Renal pelvis (tissue), 4 donors: ENCODE measurements around the gene SART1. TPM values are rescaled to one million over a fixed set of nuclear protein-coding genes. Genes with fewer than 3 reads are reported as not detected.
"Not testable (repeated sequence)": the region's sequence is repeated elsewhere in the genome, so short reads cannot be mapped to it uniquely, and the experiment has no call there.

ENCODE experiments used
- DNase-seq: peaks from one replicate; pipeline ENCODE4 v3.0.0-alpha.2; 2013
- polyA plus RNA-seq, 3 donors: library from polyadenylated mRNA; unstranded; fragments of 120-200 nt; gene quantifications; one replicate each; pipeline ENCODE4 v1.2.1, GENCODE V29; 2013; ENCODE audit not compliant: insufficient read length in 3 of 3

SART1 gene
- polyA plus RNA-seq, 3 donors: 50.1 to 57.6 (median 55.5) TPM

DNA sequence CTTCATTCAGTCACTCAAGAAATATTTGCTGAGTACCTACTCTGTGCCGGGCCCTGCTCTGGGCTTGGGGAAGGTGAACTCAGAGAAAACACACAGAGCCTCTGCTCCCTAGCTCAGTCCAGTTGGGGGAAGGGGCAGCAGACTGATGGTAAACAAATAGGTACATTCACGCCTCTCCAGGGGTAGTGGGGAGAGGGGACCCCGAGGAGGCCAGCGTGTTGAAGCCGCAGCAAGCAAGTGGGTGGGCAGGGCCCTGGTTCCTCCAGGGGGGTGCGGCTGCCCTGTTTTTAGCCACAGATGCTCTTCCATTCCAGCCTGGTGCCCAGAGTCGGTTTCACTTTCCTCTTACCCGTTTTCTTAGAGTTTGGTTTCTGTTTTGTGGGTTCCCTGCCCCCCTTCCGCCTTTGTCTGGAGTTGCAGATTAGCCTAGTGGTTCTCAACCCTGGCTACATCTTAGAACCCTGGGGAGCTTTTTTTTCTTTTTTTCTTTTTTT is 33.6 kb upstream of the SART1 start:
- no peak for DNase-seq

DNA sequence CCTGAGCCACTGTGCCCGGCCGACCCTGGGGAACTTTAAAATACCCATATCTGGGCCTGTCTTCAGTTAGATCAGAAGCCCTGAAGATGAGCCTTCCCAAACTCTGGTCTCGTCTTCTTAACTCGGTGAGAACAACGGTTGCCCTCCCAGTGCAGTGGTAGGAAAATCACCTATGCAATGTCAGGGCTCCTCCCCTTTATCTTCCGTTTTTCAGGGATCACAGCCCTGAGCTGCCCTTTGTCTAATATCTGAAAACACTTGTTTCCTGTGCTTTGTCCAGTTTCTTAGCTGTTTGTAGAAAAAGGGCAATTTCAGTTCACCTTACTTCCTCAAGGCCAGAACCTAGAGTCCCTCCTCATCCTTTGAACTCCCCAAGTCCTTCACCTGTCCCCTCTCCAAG is 32.9 kb upstream of the SART1 start:
- no peak for DNase-seq

DNA sequence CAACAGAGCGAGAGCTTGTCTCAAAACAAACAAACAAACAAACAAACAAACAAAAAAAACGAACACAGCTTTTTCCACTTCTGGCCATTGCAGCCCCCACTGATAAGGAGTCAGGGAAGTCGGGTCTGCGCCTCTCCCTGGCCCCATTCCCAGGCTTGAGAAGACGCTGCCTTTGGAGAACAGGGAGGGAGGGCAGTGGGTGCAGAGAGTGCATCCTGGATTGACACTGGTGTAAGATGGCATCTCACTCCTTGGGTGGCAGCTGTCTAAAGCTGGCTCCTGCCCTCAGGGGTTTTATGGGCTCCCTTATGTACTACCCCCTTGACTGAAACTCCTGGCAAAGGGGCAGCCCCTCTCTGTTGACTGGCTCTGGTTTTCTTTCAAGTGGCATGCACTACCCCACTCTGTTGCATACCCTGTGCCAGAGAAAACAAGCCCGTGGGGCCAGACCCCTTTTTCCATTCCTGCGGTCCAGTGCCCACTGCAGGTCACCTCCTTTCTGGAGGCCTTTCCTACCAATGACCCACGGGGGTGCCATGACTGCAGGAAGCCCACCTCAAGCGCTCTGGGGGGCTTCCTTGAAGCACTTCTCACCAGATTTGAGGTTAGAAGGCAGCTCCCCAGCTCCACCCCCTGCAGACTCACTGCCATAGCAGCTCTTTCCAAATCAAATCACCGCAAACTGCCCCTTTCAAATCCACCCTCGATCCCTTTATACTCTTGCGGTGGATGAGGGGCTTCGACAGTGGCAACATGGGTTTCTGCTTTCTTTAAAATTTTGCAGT is 29.6 kb upstream of the SART1 start:
- DNase-seq: no peak

DNA sequence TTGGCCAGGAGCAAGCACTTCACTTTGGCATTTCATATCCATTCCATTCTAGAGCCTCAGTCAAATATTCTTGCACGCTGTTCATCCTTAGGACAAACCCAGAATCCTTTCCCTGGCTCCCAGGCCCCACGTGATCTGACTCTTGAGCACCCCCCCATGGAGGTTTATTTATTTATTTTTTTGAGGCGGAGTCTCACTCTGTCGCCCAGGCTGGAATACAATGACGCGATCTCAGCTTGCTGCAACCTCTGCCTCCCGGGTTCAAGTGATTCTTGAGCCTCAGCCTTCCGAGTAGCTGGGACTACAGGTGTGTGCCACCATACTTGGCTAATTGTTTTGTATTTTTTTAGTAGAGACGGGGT is 29.0 kb upstream of the SART1 start:
- no peak for DNase-seq

DNA sequence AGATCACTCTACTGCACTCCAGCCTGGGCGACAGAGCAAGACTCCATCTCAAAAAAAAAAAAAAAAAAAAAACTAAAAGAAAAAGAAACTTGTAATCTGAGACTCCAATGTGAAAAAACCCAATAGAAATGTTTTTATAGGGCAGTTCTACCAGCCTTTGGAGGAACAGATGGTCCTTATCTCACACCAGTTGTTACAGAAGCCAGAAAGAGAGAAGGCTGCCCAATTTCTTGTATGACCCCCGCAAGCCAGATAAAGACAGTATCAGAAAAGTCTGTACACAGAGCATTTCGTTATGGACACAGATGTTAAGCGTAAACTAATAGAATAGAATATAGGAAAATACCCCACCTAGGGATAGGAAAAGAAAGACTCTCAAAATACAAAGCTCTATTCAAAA is 27.5 kb upstream of the SART1 start:
- no peak for DNase-seq

DNA sequence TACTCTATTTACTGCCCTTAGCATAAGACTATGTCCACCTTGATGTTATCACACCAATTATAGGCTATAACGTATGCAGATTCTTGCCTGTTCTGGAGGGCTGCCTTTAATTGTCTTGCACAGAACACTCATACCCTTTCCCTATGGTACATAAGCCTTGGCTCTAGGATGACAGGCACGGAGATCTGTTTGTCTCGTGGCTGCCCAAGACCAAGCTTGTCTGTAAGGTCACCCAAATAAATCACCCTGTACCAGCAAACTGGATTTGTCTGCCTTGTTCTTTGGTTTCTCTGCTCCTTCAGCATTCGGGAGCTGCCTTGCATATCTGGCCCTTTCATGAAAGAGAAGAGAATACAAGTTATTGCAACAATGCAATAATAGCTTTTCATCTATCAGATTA is 23.8 kb upstream of the SART1 start:
- no peak for DNase-seq

DNA sequence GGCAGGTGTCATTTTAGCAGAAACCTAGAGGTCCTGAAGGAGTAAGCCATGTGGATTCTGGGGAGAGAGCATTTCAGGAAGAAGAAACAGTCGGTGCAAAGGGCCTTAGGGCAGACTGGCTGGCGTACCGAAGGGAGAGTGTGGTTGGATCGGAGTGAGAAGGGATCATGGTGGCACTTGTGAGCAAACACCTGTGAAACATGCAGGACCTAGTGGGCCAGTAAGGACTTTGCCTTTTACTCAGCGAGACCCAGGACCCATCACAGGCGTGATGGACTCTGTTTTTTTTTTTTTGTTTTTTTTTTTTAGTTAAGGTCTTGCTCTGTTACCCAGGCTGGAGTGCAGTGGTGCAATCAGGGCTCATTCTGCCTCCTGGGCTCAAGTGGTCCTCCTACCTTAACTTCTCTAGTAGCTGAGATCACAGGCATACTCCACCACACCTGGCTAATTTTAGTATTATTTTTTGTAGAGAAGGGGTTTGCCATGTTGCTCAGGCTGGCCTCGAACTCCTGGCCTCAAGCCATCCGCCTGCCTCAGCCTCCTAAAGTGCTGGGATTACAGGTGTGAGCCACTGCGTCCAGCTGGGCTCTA is 19.7 kb upstream of the SART1 start:
- DNase-seq: no peak

DNA sequence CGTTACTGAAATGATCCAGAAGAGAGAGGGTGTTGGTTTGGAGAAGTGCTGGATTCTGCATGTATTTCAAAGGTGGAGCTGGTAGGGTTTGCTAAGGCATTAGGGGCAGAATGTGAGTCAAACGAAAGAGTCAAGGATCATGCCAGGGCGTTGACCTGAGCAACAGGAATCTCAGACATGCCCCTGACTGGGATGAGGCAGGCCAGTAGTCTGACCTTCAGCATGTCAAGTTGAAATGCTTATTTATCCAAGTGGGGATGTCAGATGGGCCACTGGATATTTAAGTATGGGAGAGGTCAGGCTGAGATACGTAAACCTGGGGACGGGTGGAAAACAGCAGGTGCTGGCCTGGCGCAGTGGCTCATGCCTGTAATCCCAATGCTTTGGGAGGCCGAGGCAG is 19.0 kb upstream of the SART1 start:
- no peak for DNase-seq

DNA sequence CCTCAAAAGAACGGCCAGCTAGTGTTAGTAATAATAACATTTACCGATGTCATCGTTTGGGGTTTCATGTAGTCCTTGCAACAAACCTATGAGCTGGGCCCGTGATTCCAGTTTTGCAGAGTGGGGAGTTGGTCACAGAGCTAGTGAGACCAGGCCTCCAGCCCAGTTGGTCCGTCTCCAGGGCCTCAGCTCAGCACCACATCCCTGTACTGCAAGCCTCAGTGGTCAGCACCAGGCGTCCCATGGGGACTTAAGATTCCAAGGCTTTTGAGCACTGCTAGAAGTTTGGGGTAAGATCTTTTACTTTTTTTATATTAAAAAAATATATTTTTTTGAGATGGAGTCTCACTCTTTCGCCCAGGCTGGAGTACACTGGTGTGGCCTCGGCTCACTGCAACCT is 17.3 kb upstream of the SART1 start:
- DNase-seq: no peak

DNA sequence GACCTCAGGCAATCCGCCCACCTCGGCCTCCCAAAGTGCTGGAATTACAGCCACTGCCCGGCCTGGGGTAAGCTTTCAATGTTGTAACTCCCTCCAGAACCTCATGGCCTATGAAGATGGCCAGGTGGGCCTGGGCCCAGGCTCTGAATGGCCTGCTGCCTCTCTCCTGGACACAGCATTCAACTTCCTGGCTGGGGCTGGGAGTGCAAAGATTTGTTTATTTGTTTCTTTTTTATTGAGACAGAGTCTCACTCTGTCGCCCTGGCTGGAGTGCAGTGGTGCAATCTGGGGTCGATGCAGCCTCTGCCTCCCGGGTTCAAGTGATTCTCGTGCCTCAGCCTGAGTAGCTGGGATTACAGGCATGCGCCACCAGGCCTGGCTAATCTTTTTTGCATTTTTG is 16.8 kb upstream of the SART1 start:
- no peak for DNase-seq

DNA sequence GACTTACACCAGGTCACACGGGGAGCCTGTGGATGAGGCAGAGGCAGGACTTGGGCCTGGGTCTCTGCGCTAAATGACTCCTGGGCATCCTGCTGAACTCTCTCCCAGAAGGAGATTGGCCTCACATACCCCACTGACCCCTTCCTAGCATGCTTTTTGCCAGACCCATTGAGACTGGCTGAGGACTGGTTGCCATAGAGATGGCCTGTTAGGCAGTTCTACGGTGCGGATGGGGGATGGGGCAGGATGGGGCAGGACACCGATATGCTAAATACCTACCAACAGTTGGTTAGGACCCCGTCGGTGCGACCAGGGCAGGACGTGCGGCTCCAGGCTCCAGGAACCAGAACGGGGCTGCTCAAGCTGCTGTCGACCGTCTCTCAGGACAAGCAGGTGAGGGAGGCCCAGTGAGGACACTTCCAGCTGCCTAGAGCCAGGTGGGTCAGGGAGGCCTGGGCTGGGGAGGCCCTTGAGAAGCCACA is 16.1 kb upstream of the SART1 start, which contains the start of gene TSGA10IP:
Gene TSGA10IP (plus strand): TSS at position 51 of the 482 bp plus-strand sequence. CDS start 196 bp downstream, at position 247.
- DNase-seq: no peak

DNA sequence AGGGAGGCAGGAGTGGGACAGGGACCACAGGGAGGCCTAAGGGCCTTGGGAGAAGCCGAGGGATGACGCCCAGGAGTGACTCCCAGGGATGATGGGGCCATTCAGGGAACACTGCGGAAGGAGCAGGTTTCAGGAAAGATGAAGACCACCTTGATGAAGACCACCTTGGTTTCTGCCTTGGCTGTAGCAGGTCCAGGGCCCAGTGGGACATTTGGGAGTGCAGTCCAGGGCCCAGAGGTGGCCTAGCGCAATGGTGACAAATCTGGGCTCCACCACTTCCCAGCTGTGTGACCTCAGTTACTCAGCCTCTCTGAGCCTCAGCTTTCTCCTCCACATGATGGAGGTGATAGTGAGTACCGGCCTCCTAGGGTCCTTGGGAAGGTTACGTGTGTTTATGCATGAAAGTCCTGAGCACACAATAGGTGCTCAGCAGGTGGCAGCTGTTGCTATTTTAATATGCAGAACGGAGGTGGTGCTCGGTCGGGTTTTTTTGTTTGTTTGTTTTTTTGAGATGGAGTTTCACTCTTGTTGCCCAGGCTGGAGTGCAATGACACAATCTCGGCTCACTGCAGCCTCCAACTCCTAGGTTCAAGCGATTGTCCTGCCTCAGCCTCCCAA is 15.5 kb upstream of the SART1 start:
- no peak for DNase-seq

DNA sequence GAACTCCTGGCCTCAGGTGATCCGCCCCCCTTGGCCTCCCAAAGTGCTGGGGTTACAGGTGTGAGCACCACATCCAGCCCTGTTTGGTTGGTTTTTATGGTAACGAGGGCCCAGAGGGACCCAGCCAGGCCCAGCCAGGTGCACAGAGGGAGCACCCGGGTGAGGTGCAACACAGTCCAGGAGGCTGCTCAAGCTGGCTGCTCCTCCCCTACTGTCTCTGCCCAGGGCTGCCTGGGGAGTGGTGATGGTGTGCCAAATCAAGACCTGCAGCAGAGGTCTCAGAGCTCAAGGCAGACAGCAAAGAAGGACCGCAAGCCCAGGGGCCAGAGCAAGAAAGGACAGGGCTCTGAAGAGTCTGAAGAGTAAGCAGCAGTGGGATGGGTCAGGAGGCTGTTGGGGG is 14.9 kb upstream of the SART1 start:
- DNase-seq: no peak

DNA sequence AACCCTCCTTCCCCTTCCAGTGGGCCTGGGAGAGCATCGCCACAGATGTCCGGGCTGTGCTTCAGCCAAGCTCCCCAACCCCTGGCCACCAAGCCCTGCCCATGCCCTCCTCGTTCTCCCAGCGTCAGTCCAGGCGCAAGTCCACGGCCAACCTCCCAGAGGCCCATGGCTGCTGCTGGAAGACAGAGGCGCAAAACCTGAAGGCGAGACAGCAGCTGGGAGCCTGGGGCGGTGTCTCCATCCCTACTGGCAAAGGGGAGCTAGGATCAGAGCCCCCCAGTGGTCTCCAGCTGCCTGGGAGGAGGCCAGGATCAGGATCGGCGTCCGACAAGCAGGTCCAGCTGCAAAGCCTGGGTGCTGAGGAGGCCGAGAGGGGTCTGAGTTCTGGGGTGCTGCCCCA is 14.4 kb upstream of the SART1 start:
- no peak for DNase-seq

DNA sequence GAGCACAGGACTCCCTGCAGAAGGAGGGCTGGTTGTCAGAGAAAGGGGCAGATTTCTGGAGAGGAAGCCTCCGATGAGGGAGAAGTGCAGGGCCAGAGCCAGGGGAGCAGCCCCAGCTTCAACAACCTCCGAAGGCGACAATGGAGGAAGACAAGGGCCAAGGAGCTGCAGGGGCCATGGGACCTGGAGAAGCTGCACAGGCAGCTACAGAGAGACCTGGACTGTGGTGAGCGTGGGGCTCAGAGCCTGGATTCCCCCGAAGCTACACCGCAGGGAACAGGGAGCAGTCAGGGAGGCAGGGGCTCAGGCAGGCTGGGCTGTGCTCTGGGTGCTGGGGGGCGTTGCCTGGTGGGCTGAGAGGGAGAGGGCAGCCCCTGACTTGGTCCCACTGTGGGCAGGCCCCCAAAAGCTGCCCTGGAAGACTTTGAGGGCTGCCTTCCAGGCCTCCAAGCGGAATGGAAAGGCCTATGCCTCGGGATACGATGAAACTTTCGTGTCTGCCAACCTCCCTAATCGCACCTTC is 13.9 kb upstream of the SART1 start:
- no peak for DNase-seq

DNA sequence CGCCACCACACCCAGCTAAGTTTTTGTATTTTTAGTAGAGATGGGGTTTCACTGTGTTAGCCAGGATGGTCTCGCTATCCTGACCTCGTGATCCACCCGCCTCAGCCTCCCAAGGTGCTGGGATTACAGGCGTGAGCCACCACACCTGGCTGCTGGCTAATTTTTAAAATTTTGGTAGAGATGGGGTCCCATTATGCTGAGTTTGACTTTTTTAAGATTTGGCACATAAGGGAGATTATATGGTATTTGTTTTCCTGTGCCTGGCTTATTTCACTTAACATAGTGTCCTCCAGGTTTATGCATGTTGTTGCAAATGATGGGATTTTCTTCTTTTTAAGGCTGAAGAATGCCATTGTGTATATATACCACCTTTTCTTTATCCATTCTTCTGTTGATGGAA is 10.8 kb upstream of the SART1 start:
- not testable (repeated sequence) for DNase-seq

DNA sequence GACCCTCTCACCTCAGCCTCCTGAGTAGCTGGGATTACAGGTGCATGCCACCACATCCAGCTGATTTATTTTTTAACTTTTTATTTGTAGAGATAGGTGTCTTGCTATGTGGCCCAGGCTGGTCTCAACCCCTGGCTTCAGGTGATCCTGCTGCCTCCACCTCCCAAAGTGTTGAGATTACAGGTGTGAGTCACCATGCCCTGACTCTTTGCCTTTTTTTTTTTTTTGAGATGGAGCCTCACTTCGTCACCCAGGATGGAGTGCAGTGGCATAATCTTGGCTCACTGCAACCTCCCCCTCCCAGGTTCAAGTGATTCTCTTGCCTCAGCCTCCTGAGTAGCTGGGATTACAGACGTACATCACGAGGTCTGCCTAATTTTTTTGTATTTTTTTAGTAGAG is 9.9 kb upstream of the SART1 start:
- DNase-seq: not testable (repeated sequence)

DNA sequence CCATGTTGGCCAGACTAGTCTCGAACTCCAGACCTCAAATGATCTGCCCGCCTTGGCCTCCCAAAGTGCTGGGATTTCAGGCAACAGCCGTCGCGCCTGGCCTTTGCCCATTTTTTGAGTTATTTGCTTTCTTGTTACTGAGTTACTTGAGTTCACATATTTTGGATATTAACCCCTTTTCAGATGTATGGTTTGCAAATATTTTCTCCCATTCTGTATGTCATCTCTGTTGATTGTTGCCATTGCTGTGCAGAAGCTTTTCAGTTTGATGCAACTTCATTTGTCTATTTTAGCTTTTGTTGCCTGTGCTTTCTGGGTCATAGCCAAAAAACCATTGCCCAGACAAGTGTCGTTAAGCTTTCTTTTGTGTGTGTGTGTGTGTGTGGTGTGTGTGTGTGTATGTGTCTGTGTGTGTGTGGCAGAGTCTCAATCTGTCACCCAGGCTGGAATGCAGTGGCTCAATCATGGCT is 9.4 kb upstream of the SART1 start:
- no peak for DNase-seq

DNA sequence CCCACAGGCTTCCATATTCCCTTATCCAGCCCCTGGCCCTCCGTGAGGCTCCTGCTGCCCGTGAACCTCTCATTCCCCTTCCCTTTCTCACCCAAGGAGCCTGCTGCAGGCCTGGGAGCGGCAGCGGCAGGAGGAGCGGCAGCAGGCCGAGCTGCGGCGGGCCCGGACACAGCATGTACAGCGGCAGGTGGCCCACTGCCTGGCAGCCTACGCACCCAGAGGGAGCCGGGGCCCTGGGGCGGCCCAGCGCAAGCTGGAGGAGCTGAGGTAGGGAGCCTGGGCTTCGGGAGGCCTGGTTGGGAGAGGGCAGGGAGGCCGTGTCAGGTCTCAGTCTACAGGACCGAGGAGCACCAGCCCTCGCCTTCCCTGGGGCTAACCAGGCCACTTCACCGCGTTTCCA is 8.1 kb upstream of the SART1 start:
- DNase-seq: no peak

DNA sequence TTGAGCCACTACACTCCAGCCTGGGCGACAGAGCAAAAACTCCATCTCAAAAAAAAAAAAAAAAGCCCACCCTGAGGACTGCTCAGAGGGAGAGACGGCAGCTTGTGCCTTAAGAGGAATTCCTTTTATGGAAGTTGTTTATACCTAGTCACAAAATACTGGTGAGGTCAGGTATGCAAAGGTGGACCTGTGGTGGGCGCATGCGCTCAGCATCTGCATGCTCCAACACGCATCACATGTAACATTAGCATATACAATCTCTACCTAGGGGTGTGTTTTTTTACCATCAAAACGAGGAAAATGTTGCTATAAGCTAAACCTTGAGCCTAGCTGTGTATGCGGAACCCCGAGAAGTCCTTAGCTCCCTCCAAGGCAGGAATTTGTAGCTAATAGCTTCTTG is 6.8 kb upstream of the SART1 start:
- DNase-seq: no peak

DNA sequence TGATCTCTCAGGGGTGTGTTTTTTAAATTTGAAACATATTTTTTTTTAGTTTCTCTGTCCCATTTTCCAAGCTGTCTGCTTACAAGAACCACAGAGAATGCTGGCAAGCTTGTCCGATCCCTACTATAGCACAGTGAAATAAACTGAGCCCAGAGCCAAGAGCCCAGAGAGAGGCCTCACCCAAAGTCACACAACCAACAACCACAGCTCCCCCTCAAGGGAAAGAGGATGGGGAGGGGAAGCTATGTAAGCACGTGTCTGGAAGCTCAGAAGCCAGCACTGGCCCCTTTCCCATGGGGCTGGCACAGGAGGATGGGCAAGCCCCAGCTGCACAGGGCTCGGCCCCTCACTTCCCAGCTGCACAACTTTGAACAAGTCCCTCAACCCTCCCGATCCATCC is 3.2 kb upstream of the SART1 start:
- no peak for DNase-seq

DNA sequence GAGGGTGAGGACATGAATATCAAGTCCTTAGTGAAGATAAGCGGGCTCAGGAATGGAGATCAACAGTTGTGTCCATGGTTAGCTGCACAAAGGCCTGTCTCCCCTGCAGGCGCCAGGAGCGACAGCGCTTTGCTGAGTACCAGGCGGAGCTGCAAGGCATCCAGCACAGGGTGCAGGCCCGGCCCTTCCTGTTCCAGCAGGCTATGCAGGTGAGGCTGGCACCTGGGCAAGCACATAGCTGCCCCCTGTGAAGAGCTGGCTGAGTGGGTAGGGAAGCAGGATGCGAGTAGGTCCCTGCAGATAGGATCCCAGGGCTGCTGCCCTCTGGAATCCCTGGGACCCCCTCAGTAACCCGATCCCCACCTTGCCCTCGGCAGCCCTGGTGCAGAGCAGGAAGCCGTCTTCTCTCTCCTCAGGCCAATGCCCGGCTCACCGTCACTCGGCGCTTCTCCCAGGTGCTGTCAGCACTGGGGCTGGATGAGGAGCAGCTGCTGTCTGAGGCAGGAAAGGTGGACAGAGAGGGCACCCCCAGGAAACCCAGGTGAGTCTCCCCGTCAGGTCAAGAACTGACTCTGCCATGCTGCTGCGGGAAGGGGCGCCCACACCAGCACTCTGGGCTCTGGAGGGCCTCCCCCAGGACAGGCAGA is 2.6 kb upstream of the SART1 start:
- peak; percentile 7 for DNase-seq
